Measurements from ENCODE around the gene KMT2E.
A peak's percentile ranks its signal among the peaks of the same experiment; 100 is the strongest.
"Not testable (repeated sequence)": the region's sequence is repeated elsewhere in the genome, so short reads cannot be mapped to it uniquely, and the experiment has no call there.

Gene KMT2E

GRCh38 chr7:105022458-105022857, 8.5 kb downstream of the KMT2E start:
- DNase-seq (ENCODE audit: low spot score in 2 of 2) (no peak), ATAC-seq (no peak)
- H3K4me3 Mint-ChIP-seq: peak overlapping the region; percentile 35
- H3K36me3 Mint-ChIP-seq: peaks cover 83% of the 10 kb centered on the region
- H3K27ac Mint-ChIP-seq: no peak overlapping the region
- H3K9me3 Mint-ChIP-seq: no peaks in the 10 kb centered on the region
- peaks cover 63% of the 10 kb centered on the region for H3K4me1 Mint-ChIP-seq

- DNase-seq (ENCODE audit: low spot score in 2 of 2) (no peak), ATAC-seq (peak; percentile 50)
- H3K4me3 Mint-ChIP-seq: peak overlapping the region; percentile 35
- no peak overlapping the region for H3K27ac Mint-ChIP-seq
- H3K9me3 Mint-ChIP-seq: no peaks in the 10 kb centered on the region
- H3K36me3 Mint-ChIP-seq: peaks cover 83% of the 10 kb centered on the region
- H3K4me1 Mint-ChIP-seq: peaks cover 75% of the 10 kb centered on the region
Observed at GRCh38 chr7:105024734-105025133, 10.7 kb downstream of the KMT2E start.

- peak overlapping the region; percentile 35 for H3K4me3 Mint-ChIP-seq
Observed at GRCh38 chr7:105026750-105027149, 12.7 kb downstream of the KMT2E start.

GRCh38 chr7:105027176-105027853, 13.3 kb downstream of the KMT2E start:
- DNase-seq (ENCODE audit: low spot score in 2 of 2): no peak
- peak overlapping the region; percentile 35 for H3K4me3 Mint-ChIP-seq
- H3K9me3 Mint-ChIP-seq: no peaks in the 10 kb centered on the region
- H3K36me3 Mint-ChIP-seq: peaks cover 83% of the 10 kb centered on the region
- H3K27ac Mint-ChIP-seq: no peak overlapping the region
- ATAC-seq: no peak
- peaks cover 72% of the 10 kb centered on the region for H3K4me1 Mint-ChIP-seq

More at GRCh38 chr7:105026750-105027149, 12.7 kb downstream of the KMT2E start:
- H3K27ac Mint-ChIP-seq: no peak overlapping the region
- H3K9me3 Mint-ChIP-seq: no peaks in the 10 kb centered on the region
- DNase-seq (ENCODE audit: low spot score in 2 of 2) (no peak), ATAC-seq (no peak)
- H3K36me3 Mint-ChIP-seq: peaks cover 83% of the 10 kb centered on the region
- H3K4me1 Mint-ChIP-seq: peaks cover 75% of the 10 kb centered on the region

- Mint-ChIP-seq H3K27ac (peak overlapping the region; percentile 56), H3K4me1 (peaks cover 65% of the 10 kb centered on the region), H3K4me3 (peak overlapping the region; percentile 1), H3K9me3 (no peaks in the 10 kb centered on the region), H3K36me3 (peaks cover 83% of the 10 kb centered on the region)
- ATAC-seq: no peak
- no peak for DNase-seq (ENCODE audit: low spot score in 2 of 2)
Observed at GRCh38 chr7:105028004-105028403, 14.0 kb downstream of the KMT2E start.

GRCh38 chr7:105028941-105029340, 14.9 kb downstream of the KMT2E start:
- not testable (repeated sequence) for ATAC-seq; H3K9me3 Mint-ChIP-seq; DNase-seq (ENCODE audit: low spot score in 2 of 2)
- H3K36me3 Mint-ChIP-seq: peaks cover 83% of the 10 kb centered on the region
- peaks cover 64% of the 10 kb centered on the region for H3K4me1 Mint-ChIP-seq
- H3K27ac Mint-ChIP-seq: peak overlapping the region; percentile 56
- peak overlapping the region; percentile 1 for H3K4me3 Mint-ChIP-seq

- peaks cover 86% of the 10 kb centered on the region for H3K36me3 Mint-ChIP-seq
Observed at GRCh38 chr7:105030447-105030846, 16.4 kb downstream of the KMT2E start.

GRCh38 chr7:105032553-105033214, 18.7 kb downstream of the KMT2E start:
- ATAC-seq (no peak), DNase-seq (ENCODE audit: low spot score in 2 of 2) (no peak)
- Mint-ChIP-seq H3K4me1 (peaks cover 59% of the 10 kb centered on the region), H3K36me3 (peaks cover 96% of the 10 kb centered on the region), H3K27ac (no peak overlapping the region), H3K9me3 (no peaks in the 10 kb centered on the region), H3K4me3 (no peak overlapping the region)

More at GRCh38 chr7:105030447-105030846, 16.4 kb downstream of the KMT2E start:
- H3K27ac Mint-ChIP-seq: peak overlapping the region; percentile 3
- ATAC-seq: no peak
- peaks cover 57% of the 10 kb centered on the region for H3K4me1 Mint-ChIP-seq
- H3K9me3 Mint-ChIP-seq: no peaks in the 10 kb centered on the region
- H3K4me3 Mint-ChIP-seq: no peak overlapping the region
- DNase-seq (ENCODE audit: low spot score in 2 of 2): no peak

- Mint-ChIP-seq H3K36me3 (peaks cover 95% of the 10 kb centered on the region), H3K4me3 (peak overlapping the region; percentile 30), H3K4me1 (peaks cover 52% of the 10 kb centered on the region), H3K9me3 (no peaks in the 10 kb centered on the region), H3K27ac (peak overlapping the region; percentile 71)
- ATAC-seq: no peak
- DNase-seq (ENCODE audit: low spot score in 2 of 2): no peak
Observed at GRCh38 chr7:105035349-105035748, 21.3 kb downstream of the KMT2E start.

- no peaks in the 10 kb centered on the region for H3K9me3 Mint-ChIP-seq
- peaks cover 49% of the 10 kb centered on the region for H3K4me1 Mint-ChIP-seq
- peak overlapping the region; percentile 30 for H3K4me3 Mint-ChIP-seq
- H3K36me3 Mint-ChIP-seq: peaks cover 95% of the 10 kb centered on the region
- DNase-seq (ENCODE audit: low spot score in 2 of 2) (no peak), ATAC-seq (peak; percentile 61)
- H3K27ac Mint-ChIP-seq: peak overlapping the region; percentile 71
Observed at GRCh38 chr7:105036217-105037168, 22.5 kb downstream of the KMT2E start.

GRCh38 chr7:105037319-105037718, 23.3 kb downstream of the KMT2E start:
- H3K27ac Mint-ChIP-seq: peak overlapping the region; percentile 60
- H3K9me3 Mint-ChIP-seq: no peaks in the 10 kb centered on the region
- H3K36me3 Mint-ChIP-seq: peaks cover 95% of the 10 kb centered on the region
- no peak for DNase-seq (ENCODE audit: low spot score in 2 of 2)
- ATAC-seq: no peak
- peaks cover 49% of the 10 kb centered on the region for H3K4me1 Mint-ChIP-seq
- H3K4me3 Mint-ChIP-seq: peak overlapping the region; percentile 15

GRCh38 chr7:105044449-105045070, 30.6 kb downstream of the KMT2E start:
- peak overlapping the region; percentile 72 for H3K27ac Mint-ChIP-seq
- H3K4me1 Mint-ChIP-seq: peaks cover 32% of the 10 kb centered on the region
- H3K9me3 Mint-ChIP-seq: no peaks in the 10 kb centered on the region
- ATAC-seq (no peak), DNase-seq (ENCODE audit: low spot score in 2 of 2) (no peak)
- H3K4me3 Mint-ChIP-seq: no peak overlapping the region
- peaks cover 99% of the 10 kb centered on the region for H3K36me3 Mint-ChIP-seq

- Mint-ChIP-seq H3K36me3 (peaks cover 100% of the 10 kb centered on the region), H3K4me3 (no peak overlapping the region), H3K9me3 (no peaks in the 10 kb centered on the region), H3K4me1 (peaks cover 46% of the 10 kb centered on the region), H3K27ac (peak overlapping the region; percentile 72)
- ATAC-seq: no peak
- no peak for DNase-seq (ENCODE audit: low spot score in 2 of 2)
Observed at GRCh38 chr7:105046414-105046813, 32.4 kb downstream of the KMT2E start.

GRCh38 chr7:105047932-105048331, 33.9 kb downstream of the KMT2E start:
- Mint-ChIP-seq H3K4me3 (no peak overlapping the region), H3K9me3 (no peaks in the 10 kb centered on the region), H3K27ac (no peak overlapping the region), H3K4me1 (peaks cover 55% of the 10 kb centered on the region), H3K36me3 (peaks cover 100% of the 10 kb centered on the region)
- ATAC-seq (no peak), DNase-seq (ENCODE audit: low spot score in 2 of 2) (no peak)

- Mint-ChIP-seq H3K36me3 (peaks cover 100% of the 10 kb centered on the region), H3K4me1 (peaks cover 60% of the 10 kb centered on the region), H3K4me3 (no peak overlapping the region), H3K27ac (peak overlapping the region; percentile 17), H3K9me3 (no peaks in the 10 kb centered on the region)
- no peak for ATAC-seq
- DNase-seq (ENCODE audit: low spot score in 2 of 2): no peak
Observed at GRCh38 chr7:105050493-105050892, 36.5 kb downstream of the KMT2E start.
